Esophagus mucosa (tissue), 1 donor: ENCODE results near the gene NHSL2. TPM values are rescaled to one million over a fixed set of nuclear protein-coding genes. Genes with fewer than 3 reads are reported as not detected.
"Not testable (repeated sequence)": the region's sequence is repeated elsewhere in the genome, so short reads cannot be mapped to it uniquely, and the experiment has no call there.

Experiments
- ATAC-seq: fragments of 200-7000 bp; cut with Tn5 transposase; one replicate; pipeline ENCODE4 v1.9.1; 2020
- total RNA-seq: library from RNA; stranded (reverse); gene quantifications from one replicate; pipeline ENCODE4 v1.2.4, GENCODE V29; 2023
- donor health status: DM: yes; HTN: yes; CAD: no.

The NHSL2 gene
- total RNA-seq, 1 donor from 2014 or later = 1.2 TPM

DNA sequence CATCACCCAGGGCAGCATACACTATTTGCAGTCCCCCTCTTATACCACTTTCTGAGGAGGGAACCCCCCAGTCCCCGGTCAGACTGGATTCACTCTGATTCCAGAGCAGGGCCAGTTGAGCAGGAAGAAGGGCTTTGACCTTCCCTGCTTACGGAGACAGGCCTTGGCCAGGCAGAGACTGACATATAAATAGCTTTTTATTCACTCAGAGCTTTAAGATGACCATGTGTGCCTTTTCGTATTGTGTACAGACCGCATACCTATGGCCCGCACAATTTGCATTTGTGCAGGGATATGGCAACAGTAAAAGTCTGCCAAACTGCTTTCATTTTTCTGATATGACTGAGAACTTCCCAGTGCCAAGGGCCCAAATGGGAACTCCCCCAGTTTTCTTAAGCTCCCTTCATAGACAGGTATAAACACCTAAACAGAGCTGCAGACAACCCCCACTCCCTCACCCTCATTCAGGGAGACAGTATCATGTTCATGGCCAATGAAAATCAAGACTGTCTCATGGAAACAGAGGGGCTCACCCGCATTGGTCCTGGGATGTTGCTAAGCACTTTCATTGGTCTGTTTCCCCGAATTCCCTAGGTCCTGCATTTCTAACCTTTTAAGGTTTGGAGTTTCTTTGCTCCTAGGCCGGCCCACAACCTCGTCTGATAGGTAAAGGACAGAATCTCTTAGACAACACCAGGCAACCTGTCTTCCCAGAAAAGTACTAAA is 135.1 kb downstream of the NHSL2 start:
- ATAC-seq = no peak

DNA sequence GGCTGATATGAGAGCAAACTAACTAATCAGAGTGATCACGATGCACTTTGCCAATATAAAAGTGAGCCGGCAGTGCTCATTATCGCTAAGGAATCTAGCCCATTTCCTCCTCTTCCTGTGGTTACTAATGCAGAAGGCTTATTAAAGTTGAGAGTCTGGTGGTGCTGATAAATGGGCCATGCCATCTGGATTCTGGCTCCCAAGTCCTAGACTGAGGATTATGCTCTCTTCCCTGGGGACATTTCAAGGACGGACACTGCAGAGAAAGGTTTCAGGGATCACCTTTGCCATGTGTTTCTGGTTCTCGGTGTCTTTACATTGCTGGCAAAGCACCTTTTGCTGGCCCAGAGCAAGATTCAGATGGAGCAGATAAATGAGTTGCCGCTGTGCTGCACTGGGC is 135.8 kb downstream of the NHSL2 start:
- no peak for ATAC-seq

DNA sequence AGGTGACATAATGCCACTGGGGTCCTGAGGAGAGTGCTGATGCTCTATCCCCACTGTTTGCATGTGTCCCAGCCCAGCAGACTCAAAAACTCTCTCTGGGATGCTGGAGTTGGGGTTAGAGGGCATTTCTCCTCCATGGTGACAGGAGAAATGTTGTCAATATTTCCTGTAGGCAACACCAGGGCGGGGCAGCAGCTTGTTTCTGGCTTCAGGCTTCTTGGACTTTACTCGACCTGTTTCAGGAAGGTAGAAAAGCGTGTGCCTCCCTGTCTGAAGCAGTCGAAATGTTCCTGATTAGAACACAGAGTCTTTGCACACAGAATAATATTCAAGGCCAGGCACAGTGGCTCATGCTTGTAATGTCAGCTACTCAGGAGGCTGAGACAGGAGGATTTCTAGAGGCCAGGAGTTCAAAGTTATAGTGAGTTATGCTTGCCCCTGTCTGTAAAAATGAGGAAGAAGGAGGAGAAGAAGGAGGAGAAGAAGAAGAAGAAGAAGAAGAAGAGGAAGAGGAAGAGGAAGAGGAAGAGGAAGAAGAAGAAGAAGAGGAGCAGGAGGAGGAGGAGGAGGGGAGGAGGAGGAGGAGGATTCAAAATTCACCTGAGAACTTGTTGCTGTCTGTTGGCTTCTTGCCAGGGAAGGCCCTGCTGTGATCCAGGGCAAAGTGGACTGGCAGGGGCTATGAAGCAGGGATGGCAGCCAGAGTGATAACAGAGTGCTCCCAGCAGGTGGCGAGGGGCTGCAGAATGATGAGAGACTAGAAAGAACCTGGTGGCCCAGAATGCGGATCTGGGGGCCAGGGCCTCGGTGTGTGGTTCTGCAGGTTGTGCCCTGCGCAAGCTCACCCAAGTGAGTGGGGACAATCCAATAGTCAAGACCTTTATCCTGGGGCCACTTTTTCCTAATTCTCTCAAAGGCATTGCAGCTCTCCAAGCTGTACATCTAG is 138.1 kb downstream of the NHSL2 start:
- ATAC-seq = no peak

DNA sequence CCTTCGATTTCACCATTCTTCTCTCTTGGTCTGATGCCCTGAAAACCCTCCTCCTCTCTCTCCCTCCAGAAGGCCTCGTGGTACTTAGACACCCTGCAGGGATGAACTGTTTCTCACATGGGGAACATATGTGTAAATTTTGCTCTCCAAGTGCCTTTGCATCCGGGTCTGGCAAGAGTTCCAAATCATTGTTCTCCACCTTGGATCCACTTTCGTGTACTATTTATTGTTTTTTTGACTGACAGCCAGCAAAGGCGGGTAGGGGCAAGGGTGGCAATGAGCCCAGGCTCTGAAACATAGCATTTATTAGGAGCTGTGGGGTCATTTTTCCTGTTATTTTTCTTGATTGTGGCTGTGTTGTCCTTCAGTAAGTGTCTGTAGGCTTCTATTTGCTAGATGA is 139.4 kb downstream of the NHSL2 start:
- no peak for ATAC-seq

DNA sequence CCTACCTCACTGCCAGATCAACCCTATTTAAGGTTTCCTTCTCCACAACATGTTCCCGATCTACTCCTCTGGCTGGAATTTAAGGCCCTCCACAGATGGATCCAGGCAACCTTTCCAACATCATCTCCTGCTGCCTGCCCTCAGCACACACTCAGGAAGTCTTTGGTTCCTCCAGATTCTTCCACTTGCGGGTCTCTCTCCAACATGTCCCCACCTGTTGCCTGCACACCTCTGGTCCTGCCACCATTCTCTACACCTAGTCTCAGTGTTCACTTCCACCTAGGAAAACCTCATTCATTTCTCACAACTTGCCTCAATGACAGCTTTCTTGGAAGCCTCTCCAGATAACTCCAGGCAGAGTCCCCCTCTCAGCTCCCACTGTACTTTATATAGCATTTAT is 140.9 kb downstream of the NHSL2 start:
- ATAC-seq = no peak

DNA sequence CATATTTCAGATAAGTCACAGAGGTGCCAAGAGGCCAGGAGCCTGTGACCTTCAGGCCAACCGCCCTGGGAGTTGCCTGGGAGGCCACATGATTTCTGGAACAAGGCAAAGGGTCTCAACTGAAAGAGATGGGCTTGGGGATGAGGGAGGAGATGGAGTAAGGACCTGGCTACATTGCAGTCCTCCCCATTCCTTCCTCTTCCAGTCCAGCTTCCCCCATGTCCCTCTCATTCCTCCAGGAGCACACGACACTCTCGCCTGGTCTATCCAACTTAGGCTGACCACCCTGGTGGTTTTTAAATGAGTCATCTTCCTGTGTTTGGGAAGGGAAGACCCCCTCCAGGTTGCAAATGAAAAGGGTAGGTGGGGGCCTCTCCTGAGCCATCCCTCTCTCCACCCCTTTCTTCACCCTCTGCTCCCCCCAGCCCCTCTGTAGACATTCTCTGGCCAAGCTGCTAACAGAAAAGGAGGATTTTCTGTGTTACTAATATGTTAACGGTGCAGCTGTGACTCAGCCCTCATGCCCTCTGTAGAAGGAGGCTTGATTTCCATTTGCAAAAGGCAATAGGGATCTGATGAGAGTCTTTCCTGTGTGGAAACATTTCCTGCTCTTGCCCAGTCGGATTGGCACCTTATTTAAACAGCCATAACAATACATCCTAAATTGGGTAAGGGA is 141.9 kb downstream of the NHSL2 start:
- no peak for ATAC-seq

DNA sequence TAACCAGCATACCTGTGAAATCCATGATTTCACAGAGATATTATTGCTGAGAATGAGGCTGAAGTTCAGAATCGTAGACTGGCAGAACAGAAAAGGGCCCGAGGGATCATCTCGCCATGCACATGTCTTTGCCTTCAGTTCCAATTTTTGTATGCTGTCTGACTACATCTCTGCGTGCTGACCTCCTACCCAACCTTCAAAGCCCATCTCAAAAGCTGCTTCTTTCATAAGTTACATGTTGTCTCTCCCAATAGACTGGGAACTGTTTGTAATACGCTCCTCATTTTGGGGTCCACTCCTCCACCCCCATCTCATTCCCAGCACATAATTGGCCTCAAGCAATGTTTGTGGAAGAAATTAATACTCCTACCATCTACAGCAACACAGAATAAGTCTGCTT is 142.9 kb downstream of the NHSL2 start:
- no peak for ATAC-seq

DNA sequence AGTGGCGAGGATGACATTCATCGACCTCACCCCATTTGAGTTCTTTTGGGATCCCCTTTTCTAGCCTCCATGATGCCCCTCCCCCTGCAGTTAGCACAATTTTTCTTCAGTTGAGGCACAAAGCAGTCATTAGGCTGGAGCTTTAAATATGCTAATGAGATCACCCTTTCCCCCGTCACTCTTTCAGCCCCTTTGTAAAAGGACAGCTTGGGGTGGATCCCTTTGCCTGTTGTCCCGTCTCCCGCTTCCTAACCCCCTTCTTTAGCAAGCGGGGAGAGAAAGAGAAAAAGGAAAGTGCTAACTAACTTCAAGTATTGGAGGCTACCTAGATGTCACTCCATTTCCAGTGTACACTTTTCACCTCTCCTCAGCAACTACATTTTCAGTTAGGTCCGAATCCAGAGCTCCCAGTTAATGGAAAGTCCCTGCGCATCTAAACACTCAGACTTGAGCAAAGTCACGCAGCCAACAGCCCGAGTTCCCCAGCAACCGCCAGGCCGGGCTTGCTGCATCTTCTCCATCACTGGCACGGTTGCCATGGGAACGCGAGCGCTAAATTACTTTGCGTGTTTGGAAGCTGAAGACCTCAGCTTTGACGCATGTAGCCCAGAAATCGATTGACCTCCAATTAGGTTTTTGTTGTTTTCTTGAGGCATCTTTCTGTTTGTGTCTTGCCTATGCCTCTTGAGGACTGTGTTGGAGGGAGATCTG is 144.3 kb downstream of the NHSL2 start:
- ATAC-seq = no peak

DNA sequence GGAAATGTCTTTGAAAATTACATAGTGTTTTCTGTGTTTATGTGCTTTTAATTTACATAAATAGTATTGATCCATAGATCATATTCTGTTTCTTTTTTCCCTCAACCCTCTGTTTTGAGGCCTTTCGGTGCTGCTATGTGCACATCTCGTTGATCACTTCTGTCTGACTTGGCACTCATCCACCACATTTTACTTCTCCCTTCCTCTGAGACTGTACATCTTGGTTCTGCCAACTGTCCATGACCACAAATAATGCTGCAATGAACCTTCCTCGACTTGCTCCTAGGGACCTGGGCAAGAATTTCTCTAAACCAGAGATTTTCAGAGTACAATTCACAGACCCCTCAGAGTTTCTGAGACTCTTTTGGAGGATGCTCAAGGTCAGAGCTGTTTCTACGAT is 146.7 kb downstream of the NHSL2 start:
- no peak for ATAC-seq

DNA sequence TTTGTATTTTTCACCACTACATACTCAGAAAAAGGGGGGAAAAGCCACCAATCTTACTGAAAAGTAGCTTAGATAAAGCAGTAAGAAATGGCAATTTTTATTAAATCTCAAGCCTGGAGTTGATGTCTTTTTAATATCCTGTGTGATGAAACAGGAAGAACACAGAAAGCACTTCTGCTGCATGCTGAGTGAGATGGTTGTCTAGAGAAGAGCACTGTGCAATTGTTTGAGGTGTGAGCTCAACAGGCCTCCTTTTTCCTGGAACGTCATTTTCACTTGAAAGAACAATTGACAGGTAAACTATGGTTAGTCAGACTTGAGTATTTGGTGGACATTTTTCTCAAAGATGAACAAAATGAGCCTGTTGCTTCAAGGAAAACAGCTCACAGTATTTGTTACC is 147.2 kb downstream of the NHSL2 start:
- ATAC-seq = no peak

DNA sequence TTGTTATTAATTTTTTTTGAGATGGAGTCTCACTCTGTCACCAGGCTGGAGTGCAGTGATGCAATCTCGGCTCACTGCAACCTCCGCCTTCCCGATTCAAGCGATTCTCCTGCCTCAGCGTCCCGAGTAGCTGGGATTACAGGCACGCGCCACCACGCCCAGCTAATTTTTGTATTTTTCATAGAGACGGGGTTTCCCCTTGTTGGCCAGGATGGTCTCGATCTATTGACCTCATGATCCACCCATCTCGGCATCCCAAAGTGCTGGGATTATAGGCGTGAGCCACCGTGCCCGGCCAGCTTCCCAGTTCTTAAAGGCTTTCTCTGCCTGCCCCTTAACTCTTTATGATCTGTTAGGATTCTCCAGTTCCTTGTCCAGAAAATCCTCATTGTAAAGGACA is 147.7 kb downstream of the NHSL2 start:
- not testable (repeated sequence) for ATAC-seq

DNA sequence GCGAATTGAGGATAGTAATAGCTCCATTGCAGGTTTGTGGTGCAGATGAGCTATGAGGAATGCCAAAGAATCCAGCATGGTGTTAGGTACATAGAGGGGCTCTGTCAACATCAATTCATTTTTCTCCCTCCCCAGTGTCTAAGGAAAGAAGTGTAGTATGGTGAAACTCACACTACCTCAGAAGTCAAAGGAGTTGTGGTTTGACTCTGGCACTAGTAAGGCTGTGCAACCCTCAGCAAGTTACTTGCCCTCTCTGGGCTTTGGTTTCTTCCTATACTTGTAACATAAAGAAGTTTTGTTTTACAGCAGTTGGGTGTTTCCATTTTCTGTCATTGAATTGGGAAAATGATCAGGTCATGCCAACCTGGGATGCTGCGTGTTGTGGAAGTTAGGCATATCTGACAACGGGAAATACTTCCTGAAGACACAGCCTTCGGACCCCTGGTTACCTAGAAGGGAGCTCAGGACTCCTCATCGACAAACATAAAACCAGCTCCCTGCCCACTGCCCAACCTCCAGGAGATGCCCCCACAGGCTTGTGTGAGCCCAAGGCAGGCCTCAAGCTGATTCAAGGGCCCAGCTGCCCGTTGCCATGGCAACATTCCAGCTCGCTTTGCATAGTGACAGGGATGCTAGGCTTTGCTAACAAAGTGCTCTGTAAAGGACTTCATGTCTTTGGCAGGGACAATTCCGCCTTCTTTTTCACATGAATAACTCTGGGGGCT is 149.7 kb downstream of the NHSL2 start:
- ATAC-seq = no peak

DNA sequence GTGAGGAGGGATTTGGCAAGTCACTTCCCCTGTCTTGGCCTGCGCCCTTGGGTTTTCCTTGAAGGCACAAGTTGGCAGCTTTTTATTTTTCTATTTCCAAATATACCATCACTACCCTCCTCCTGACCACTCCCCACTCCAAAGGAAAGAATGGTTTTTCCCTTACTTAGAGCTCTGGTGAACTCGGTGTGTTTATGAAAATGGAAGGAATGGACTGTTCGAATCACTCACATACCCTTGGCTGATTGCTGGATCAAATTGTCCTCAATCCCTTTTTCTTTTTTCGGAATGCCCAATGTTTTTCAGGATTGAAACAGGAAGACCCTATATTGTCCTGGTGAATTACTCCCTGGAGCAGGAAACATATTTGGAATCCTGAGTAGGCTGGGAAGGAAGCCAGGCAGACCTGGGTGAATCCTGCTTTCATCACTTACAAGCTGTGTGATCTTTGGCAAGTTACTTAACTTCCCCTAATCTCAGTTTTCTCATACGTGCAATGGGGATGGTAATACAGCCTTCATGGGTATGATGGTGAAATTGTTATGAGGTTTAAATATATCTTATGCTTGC is 150.4 kb downstream of the NHSL2 start:
- ATAC-seq = no peak

DNA sequence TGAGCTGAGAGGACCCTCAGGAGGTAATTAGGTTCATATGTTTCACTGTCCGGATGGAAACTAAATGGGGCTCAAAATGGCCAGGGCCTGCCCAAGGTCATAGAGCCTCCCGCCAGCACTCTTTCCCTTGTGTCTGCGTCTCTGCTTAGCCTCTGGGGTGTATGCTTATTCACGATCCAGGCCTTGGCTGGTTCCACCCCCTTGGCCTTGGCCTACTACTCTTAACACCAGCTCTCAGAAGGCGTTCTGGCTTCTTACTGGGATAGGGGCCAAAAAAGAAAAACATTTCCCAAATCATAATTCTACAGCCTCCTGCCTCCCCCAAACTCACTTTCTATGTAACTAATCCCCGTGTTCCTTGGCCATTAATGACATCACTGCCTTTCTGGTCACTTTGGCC is 152.3 kb downstream of the NHSL2 start:
- no peak for ATAC-seq

DNA sequence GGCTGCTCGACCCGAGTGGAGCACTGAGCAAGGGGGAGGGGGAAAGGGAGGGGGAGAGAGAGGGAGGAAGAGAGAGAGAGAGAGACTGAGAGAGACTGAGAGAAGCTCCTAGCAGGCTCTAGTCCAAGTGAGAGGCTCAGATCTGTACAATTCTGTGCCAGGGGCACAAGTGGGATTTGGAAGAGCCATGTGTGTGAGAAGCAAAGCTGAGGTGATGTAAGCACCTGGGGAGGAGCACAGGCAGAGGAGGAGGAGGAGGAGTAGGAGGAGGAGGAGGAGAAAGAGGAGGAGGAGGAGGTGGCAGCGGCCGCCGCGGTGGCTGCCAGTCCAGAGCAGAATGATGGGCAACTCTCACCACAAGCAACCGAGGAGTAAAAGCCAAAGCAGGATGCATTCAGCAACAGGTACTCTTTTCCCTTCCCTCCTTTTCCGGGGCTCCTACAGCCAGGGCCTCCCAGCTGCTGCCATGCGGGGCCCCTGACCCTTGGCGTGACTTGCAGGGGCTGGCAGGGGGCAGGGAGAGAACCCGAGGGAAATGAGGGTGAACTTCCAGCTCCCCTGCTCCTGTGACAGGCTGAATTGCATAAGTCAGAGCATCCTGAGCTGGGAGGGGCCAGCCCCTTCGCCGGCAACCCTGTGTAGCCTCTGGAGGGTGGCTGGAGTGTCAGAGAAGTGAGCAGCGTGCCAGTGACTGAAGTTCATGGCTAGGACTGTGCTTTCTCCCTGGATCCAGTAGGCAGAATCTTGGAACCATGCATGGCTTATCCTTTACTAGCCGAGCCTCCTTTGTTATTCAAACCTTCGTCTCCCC is 158.9 kb downstream of the NHSL2 start:
- no peak for ATAC-seq

DNA sequence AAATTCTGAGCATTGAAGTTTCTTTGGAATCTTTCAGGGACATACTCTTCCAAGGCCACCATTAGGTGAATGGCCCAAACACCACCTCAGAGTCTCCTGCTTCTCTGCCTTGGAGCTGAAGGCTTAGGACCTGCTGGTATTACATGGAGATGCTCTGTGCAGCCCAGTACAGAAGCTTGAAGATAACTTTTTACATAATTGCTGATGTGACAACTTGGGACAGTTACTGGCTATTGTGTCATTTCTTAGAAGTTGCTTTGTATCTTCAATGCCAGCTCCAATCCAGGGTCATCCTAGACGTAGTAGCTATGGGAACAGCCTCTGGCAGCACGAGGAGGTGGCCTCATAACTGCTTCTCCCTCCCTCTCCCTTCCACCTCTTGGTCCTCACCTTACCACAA is 160.6 kb downstream of the NHSL2 start:
- no peak for ATAC-seq

DNA sequence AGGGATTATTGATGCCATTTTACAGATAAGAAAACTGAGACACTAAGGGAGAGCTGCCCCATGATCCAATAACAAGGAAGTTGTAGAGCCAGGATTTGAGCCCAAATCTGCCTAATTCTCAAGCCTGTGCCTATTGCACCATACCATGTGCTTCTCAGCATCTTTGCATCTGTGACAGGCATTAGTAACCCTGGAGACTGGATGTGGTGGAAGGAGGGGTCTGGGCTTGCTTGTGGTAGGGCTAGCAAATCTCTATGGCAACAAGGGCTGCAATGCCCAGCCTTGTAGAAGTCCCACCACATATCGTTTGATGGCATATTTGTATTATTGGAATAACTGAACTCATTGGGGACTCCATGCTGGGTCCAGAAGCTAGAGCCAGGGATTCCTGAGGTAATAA is 163.0 kb downstream of the NHSL2 start:
- no peak for ATAC-seq

DNA sequence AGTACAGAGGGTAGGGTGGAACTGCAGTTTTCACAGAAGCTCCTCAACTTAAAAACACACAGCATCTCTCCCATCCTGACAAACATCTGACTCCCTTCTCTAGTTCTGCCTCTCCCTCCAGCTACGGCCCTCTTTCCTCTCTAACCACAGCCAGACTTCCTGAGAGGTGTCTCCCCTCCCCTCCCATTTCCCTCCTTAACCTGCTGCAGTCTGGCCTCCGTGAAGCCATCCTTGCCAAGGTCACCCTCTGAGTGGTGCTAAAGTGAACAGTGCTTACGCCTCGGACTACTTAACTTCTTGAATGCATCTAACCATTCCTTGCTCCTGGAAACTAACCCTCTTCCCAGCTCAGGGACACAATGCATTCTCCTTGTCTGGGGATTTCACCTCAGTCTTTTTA is 167.8 kb downstream of the NHSL2 start:
- no peak for ATAC-seq

DNA sequence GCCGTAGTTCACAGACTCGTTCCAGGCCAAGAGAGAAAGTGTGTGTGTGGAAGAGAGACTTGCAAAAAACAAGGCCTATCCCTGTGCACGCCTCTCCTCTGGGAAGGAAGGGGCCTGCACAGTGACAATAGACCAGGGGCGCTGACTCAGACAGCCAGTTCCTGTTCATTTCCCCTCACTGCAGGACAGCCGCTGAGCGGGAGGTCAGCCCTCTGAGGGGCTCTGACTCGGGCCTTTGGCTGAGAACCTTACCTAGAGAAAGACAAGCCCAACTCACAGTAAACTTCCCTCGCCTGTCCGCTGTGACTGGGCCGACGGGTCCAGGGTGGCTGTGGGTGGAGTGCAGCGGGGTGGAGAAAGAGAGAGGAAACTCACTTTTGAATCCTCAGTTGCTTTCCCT is 169.0 kb downstream of the NHSL2 start:
- ATAC-seq = peak; percentile 56

DNA sequence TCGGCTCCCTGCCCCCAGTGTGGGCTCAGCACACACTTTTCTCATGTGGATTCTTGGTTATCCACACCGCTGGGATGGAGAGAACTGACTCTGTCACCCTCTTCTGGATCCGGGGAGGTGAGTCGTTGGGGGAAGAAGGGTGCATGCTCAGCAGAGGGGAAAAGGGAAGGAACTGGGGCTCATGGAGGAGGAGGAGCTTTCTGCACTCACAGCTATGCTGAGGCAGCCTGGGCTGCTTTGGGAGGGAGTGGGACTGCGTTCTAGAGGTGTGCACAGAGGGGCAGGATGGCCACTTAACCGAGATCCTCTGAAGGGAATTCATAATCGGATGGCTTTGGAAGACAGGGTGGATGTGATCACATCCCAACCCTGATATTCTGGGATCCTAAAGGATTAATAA is 169.5 kb downstream of the NHSL2 start:
- no peak for ATAC-seq

DNA sequence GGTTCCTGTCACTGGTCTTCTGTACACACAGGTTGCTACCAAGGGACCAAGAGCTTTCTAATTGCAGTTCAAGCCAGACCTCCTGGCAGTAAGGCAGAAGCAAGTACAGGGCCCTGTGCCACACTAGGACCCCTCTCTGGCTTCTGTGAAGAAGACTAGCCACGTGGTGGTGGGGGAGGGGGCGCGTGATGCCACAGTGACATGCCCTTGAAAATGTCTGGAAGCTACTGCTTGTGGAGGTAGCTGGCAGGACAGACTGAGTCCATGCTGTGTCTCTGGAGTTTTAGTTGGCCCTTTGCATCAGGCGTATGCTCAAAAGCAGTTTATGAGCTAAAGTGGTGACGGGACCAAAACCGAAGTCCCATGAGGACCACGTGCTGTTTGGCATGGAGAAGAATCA is 170.2 kb downstream of the NHSL2 start:
- no peak for ATAC-seq
